GM12864 (cell line): ENCODE measurements around the gene NID1.

ENCODE experiments used
- DNase-seq: peaks from one replicate; pipeline ENCODE4 v3.0.0-alpha.2; 2011; ENCODE audit warnings: low read depth
- H3K4me3 ChIP-seq: 2 replicates; pipeline ENCODE4 v1.5.1; 2011; ENCODE audit warnings: mild to moderate bottlenecking, low read depth, low read length, control low read depth
- CTCF ChIP-seq: IDR thresholded peaks from 2 replicates; pipeline ENCODE4 v1.5.1; 2011; ENCODE audit warnings: low read depth, mild to moderate bottlenecking, moderate library complexity, low read length, control low read depth, inconsistent platforms; ENCODE audit errors: missing control alignments

Gene NID1

GRCh38 chr1:235945775-235946570, 118.9 kb downstream of the NID1 start:
- no peak for TF ChIP-seq CTCF
- no peak for DNase-seq
- no peak overlapping the region for H3K4me3 ChIP-seq

- DNase-seq = no peak
- no peak for TF ChIP-seq CTCF
- no peak overlapping the region for H3K4me3 ChIP-seq
These were observed 121.2 kb downstream of the NID1 start for GRCh38 chr1:235943581-235944114.

- no peak for DNase-seq
- no peak overlapping the region for H3K4me3 ChIP-seq
- no peak for TF ChIP-seq CTCF
These were observed 121.8 kb downstream of the NID1 start for GRCh38 chr1:235942979-235943575.

GRCh38 chr1:235942625-235942934, 122.3 kb downstream of the NID1 start:
- TF ChIP-seq CTCF = no peak
- no peak for DNase-seq
- no peak overlapping the region for H3K4me3 ChIP-seq

- no peak overlapping the region for H3K4me3 ChIP-seq
- no peak for DNase-seq
- TF ChIP-seq CTCF = no peak
These were observed 122.8 kb downstream of the NID1 start for GRCh38 chr1:235941876-235942624.

GRCh38 chr1:235940285-235940684, 124.6 kb downstream of the NID1 start:
- H3K4me3 ChIP-seq = no peak overlapping the region
- TF ChIP-seq CTCF = no peak
- no peak for DNase-seq

GRCh38 chr1:235939480-235939775, 125.5 kb downstream of the NID1 start:
- no peak overlapping the region for H3K4me3 ChIP-seq
- DNase-seq = no peak
- no peak for TF ChIP-seq CTCF
